ENCODE results near the gene NAV3. TPM values are rescaled to one million over a fixed set of nuclear protein-coding genes. Genes with fewer than 3 reads are reported as not detected.

NAV3 gene
- polyA plus RNA-seq, 6 donors from 2014 or later = not detected

- Mint-ChIP-seq H3K4me1 (no peaks in the 10 kb centered on the region), H3K9me3 (no peaks in the 10 kb centered on the region), H3K27ac (no peak overlapping the region), H3K27me3 (no peaks in the 10 kb centered on the region), H3K4me3 (no peak overlapping the region), H3K36me3 (no peaks in the 10 kb centered on the region)
- no peak for ATAC-seq (ENCODE audit: low read depth in 2 of 2)
- no peak for DNase-seq
Measured at GRCh38 chr12:78198896-78199295, 368.2 kb downstream of the NAV3 start.

GRCh38 chr12:78199926-78200325, 369.2 kb downstream of the NAV3 start:
- no peaks in the 10 kb centered on the region for H3K9me3 Mint-ChIP-seq
- H3K36me3 Mint-ChIP-seq = no peaks in the 10 kb centered on the region
- no peak overlapping the region for H3K27ac Mint-ChIP-seq
- no peaks in the 10 kb centered on the region for H3K27me3 Mint-ChIP-seq
- ATAC-seq (ENCODE audit: low read depth in 2 of 2) (no peak), DNase-seq (no peak)
- no peak overlapping the region for H3K4me3 Mint-ChIP-seq
- H3K4me1 Mint-ChIP-seq = no peaks in the 10 kb centered on the region

GRCh38 chr12:78204926-78205325, 374.2 kb downstream of the NAV3 start:
- H3K4me1 Mint-ChIP-seq = no peaks in the 10 kb centered on the region
- no peaks in the 10 kb centered on the region for H3K27me3 Mint-ChIP-seq

GRCh38 chr12:78208092-78208491, 377.4 kb downstream of the NAV3 start:
- no peaks in the 10 kb centered on the region for H3K36me3 Mint-ChIP-seq
- H3K9me3 Mint-ChIP-seq = no peaks in the 10 kb centered on the region
- no peaks in the 10 kb centered on the region for H3K27me3 Mint-ChIP-seq
- H3K27ac Mint-ChIP-seq = no peak overlapping the region
- ATAC-seq (ENCODE audit: low read depth in 2 of 2) = no peak
- H3K4me1 Mint-ChIP-seq = no peaks in the 10 kb centered on the region
- no peak for DNase-seq
- no peak overlapping the region for H3K4me3 Mint-ChIP-seq

More at GRCh38 chr12:78204926-78205325, 374.2 kb downstream of the NAV3 start:
- Mint-ChIP-seq H3K4me3 (no peak overlapping the region), H3K9me3 (no peaks in the 10 kb centered on the region), H3K36me3 (no peaks in the 10 kb centered on the region), H3K27ac (no peak overlapping the region)
- ATAC-seq (ENCODE audit: low read depth in 2 of 2) (no peak), DNase-seq (no peak)

- no peak overlapping the region for H3K4me3 Mint-ChIP-seq
- ATAC-seq (ENCODE audit: low read depth in 2 of 2) (no peak), DNase-seq (no peak)
- no peaks in the 10 kb centered on the region for H3K27me3 Mint-ChIP-seq
- H3K4me1 Mint-ChIP-seq = no peaks in the 10 kb centered on the region
- H3K9me3 Mint-ChIP-seq = no peaks in the 10 kb centered on the region
- H3K36me3 Mint-ChIP-seq = no peaks in the 10 kb centered on the region
- H3K27ac Mint-ChIP-seq = no peak overlapping the region
Measured at GRCh38 chr12:78209846-78210505, 379.3 kb downstream of the NAV3 start.

- no peaks in the 10 kb centered on the region for H3K27me3 Mint-ChIP-seq
- no peaks in the 10 kb centered on the region for H3K36me3 Mint-ChIP-seq
- no peak for DNase-seq
- H3K9me3 Mint-ChIP-seq = no peaks in the 10 kb centered on the region
- H3K4me1 Mint-ChIP-seq = no peaks in the 10 kb centered on the region
- H3K4me3 Mint-ChIP-seq = no peak overlapping the region
- H3K27ac Mint-ChIP-seq = no peak overlapping the region
- no peak for ATAC-seq (ENCODE audit: low read depth in 2 of 2)
Measured at GRCh38 chr12:78210506-78210860, 379.8 kb downstream of the NAV3 start.

- H3K4me1 Mint-ChIP-seq = no peaks in the 10 kb centered on the region
- H3K9me3 Mint-ChIP-seq = no peaks in the 10 kb centered on the region
- no peaks in the 10 kb centered on the region for H3K27me3 Mint-ChIP-seq
- ATAC-seq (ENCODE audit: low read depth in 2 of 2) (no peak), DNase-seq (no peak)
- no peaks in the 10 kb centered on the region for H3K36me3 Mint-ChIP-seq
- H3K4me3 Mint-ChIP-seq = no peak overlapping the region
- no peak overlapping the region for H3K27ac Mint-ChIP-seq
Measured at GRCh38 chr12:78210894-78211302, 380.2 kb downstream of the NAV3 start.

- ATAC-seq (ENCODE audit: low read depth in 2 of 2) (no peak), DNase-seq (no peak)
- H3K27me3 Mint-ChIP-seq = peaks cover 0 to 6% (median 0%) of the 10 kb centered on the region in 3 donors
- H3K27ac Mint-ChIP-seq = no peak overlapping the region
- no peaks in the 10 kb centered on the region for H3K36me3 Mint-ChIP-seq
- H3K4me1 Mint-ChIP-seq = no peaks in the 10 kb centered on the region
- H3K4me3 Mint-ChIP-seq = no peak overlapping the region
- no peaks in the 10 kb centered on the region for H3K9me3 Mint-ChIP-seq
Measured at GRCh38 chr12:78220811-78221210, 390.1 kb downstream of the NAV3 start.

- Mint-ChIP-seq H3K27ac (no peak overlapping the region), H3K4me3 (no peak overlapping the region), H3K9me3 (peaks cover 0 to 3% (median 0%) of the 10 kb centered on the region in 7 donors), H3K27me3 (peaks cover 0 to 6% (median 0%) of the 10 kb centered on the region in 3 donors), H3K4me1 (no peaks in the 10 kb centered on the region), H3K36me3 (no peaks in the 10 kb centered on the region)
- DNase-seq (no peak), ATAC-seq (ENCODE audit: low read depth in 2 of 2) (no peak)
Measured at GRCh38 chr12:78224154-78224553, 393.5 kb downstream of the NAV3 start.

GRCh38 chr12:78226763-78227162, 396.1 kb downstream of the NAV3 start:
- no peaks in the 10 kb centered on the region for H3K36me3 Mint-ChIP-seq
- no peaks in the 10 kb centered on the region for H3K4me1 Mint-ChIP-seq
- ATAC-seq (ENCODE audit: low read depth in 2 of 2) (no peak), DNase-seq (no peak)
- peaks cover 0 to 6% (median 0%) of the 10 kb centered on the region in 3 donors for H3K27me3 Mint-ChIP-seq
- H3K27ac Mint-ChIP-seq = peak overlapping the region in 1 of 6 donors; percentile 51
- peaks cover 0 to 3% (median 0%) of the 10 kb centered on the region in 7 donors for H3K9me3 Mint-ChIP-seq
- H3K4me3 Mint-ChIP-seq = no peak overlapping the region

GRCh38 chr12:78229591-78230101, 399.0 kb downstream of the NAV3 start:
- DNase-seq (no peak), ATAC-seq (ENCODE audit: low read depth in 2 of 2) (no peak)
- no peaks in the 10 kb centered on the region for H3K36me3 Mint-ChIP-seq
- peaks cover 0 to 3% (median 0%) of the 10 kb centered on the region in 7 donors for H3K9me3 Mint-ChIP-seq
- H3K27ac Mint-ChIP-seq = no peak overlapping the region
- no peak overlapping the region for H3K4me3 Mint-ChIP-seq
- H3K27me3 Mint-ChIP-seq = no peaks in the 10 kb centered on the region
- H3K4me1 Mint-ChIP-seq = no peaks in the 10 kb centered on the region

GRCh38 chr12:78232756-78233155, 402.1 kb downstream of the NAV3 start:
- no peaks in the 10 kb centered on the region for H3K9me3 Mint-ChIP-seq
- DNase-seq = no peak

GRCh38 chr12:78236264-78236663, 405.6 kb downstream of the NAV3 start:
- H3K4me1 Mint-ChIP-seq = no peaks in the 10 kb centered on the region
- ATAC-seq (ENCODE audit: low read depth in 2 of 2) = no peak
- H3K36me3 Mint-ChIP-seq = no peaks in the 10 kb centered on the region
- H3K27ac Mint-ChIP-seq = no peak overlapping the region
- no peaks in the 10 kb centered on the region for H3K27me3 Mint-ChIP-seq
- H3K4me3 Mint-ChIP-seq = no peak overlapping the region
- DNase-seq = no peak
- H3K9me3 Mint-ChIP-seq = peaks cover 0 to 1% (median 0%) of the 10 kb centered on the region in 7 donors

More at GRCh38 chr12:78232756-78233155, 402.1 kb downstream of the NAV3 start:
- no peak for ATAC-seq (ENCODE audit: low read depth in 2 of 2)
- H3K27ac Mint-ChIP-seq = no peak overlapping the region
- H3K4me3 Mint-ChIP-seq = no peak overlapping the region
- no peaks in the 10 kb centered on the region for H3K4me1 Mint-ChIP-seq
- no peaks in the 10 kb centered on the region for H3K27me3 Mint-ChIP-seq
- no peaks in the 10 kb centered on the region for H3K36me3 Mint-ChIP-seq

GRCh38 chr12:78239544-78239943, 408.9 kb downstream of the NAV3 start:
- Mint-ChIP-seq H3K27me3 (no peaks in the 10 kb centered on the region), H3K36me3 (no peaks in the 10 kb centered on the region), H3K9me3 (peaks cover 0 to 4% (median 0%) of the 10 kb centered on the region in 7 donors), H3K27ac (no peak overlapping the region), H3K4me3 (no peak overlapping the region), H3K4me1 (no peaks in the 10 kb centered on the region)
- DNase-seq (no peak), ATAC-seq (ENCODE audit: low read depth in 2 of 2) (no peak)
